Ovary (tissue), 3 donors: ENCODE results near the gene DCHS2.

Experiments
- CTCF ChIP-seq, 3 donors: fragments of 450-650 bp in 2 of 3; fragments of 200-600 bp in 1 of 3; IDR thresholded peaks; one replicate each; pipeline versions ENCODE4 v1.5.1 to v1.8.0; 2016 to 2022; ENCODE audit warnings: antibody characterized with exemption in 3 of 3, mild to moderate bottlenecking in 1 of 3
- EP300 ChIP-seq: sonication (generic); formaldehyde crosslinking; IDR thresholded peaks from one replicate; pipeline ENCODE4 v1.6.1; 2017; ENCODE audit warnings: antibody characterized with exemption
- POLR2A ChIP-seq: fragments of 450-650 bp; IDR thresholded peaks from one replicate; pipeline ENCODE4 v1.6.1; 2017; ENCODE audit warnings: antibody characterized with exemption, mild to moderate bottlenecking, moderate library complexity
- donor health status: DM: no; HTN: no; CAD: no.

- no peak for TF ChIP-seq CTCF (IDR thresholded peaks at IDR 0.05)
- no peak for TF ChIP-seq EP300
- no peak for TF ChIP-seq POLR2A
Measured at GRCh38 chr4:154456889-154457288, 34.7 kb downstream of the DCHS2 start.
